NB4 (cell line): ENCODE results near the gene CLDND1.

Experiments
- CTCF ChIP-seq: IDR thresholded peaks from one replicate; pipeline ENCODE4 v1.5.1; 2012; ENCODE audit warnings: low read depth, low read length
- MYC ChIP-seq: IDR thresholded peaks from 2 replicates; pipeline ENCODE4 v1.6.1; 2011; ENCODE audit warnings: low read depth, low read length
- POLR2A ChIP-seq: IDR thresholded peaks from 2 replicates; pipeline ENCODE4 v1.6.1; 2011; ENCODE audit warnings: mild to moderate bottlenecking; ENCODE audit not compliant: insufficient read length; ENCODE audit errors: extremely low read depth
- TF ChIP-seq, protein P1 (sequence below): IDR thresholded peaks from 2 replicates; pipeline ENCODE4 v1.6.1; 2011; ENCODE audit warnings: low read depth, low read length

- TF ChIP-seq CTCF (no peak), POLR2A (no peak), MYC (no peak)
- TF ChIP-seq, protein P1, sequence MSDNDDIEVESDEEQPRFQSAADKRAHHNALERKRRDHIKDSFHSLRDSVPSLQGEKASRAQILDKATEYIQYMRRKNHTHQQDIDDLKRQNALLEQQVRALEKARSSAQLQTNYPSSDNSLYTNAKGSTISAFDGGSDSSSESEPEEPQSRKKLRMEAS: no peak
Measured at GRCh38 chr3:98567666-98568270, 45.1 kb upstream of the CLDND1 start.
